DND-41 (cell line): Measurements from ENCODE around the gene MAFG.

Experiments
- ATAC-seq: fragments of 200-7000 bp; cut with Tn5 transposase; 3 replicates; pipeline ENCODE4 v1.9.1; 2021; ENCODE audit warnings: low read depth; ENCODE audit not compliant: insufficient read depth
- DNase-seq: peaks from one replicate; pipeline ENCODE4 v3.0.0-alpha.2; 2020
- H2AFZ ChIP-seq: 2 replicates; pipeline ENCODE4 v1.6.0; 2012; ENCODE audit warnings: low read depth, low read length
- H3K27ac ChIP-seq: 2 replicates; pipeline ENCODE4 v1.5.1; 2012; ENCODE audit warnings: low read length, inconsistent platforms
- H3K27me3 ChIP-seq: fragments of 200-600 bp; sonication (generic); 2 replicates; pipeline ENCODE4 v1.6.0; 2012; ENCODE audit warnings: low read length, mild to moderate bottlenecking, inconsistent platforms; ENCODE audit not compliant: insufficient read depth, poor library complexity
- H3K36me3 ChIP-seq: 2 replicates; pipeline ENCODE4 v1.5.1; 2012; ENCODE audit warnings: low read length, inconsistent platforms; ENCODE audit not compliant: insufficient read depth
- H3K4me1 ChIP-seq: 2 replicates; pipeline ENCODE4 v1.5.1; 2012; ENCODE audit warnings: mild to moderate bottlenecking, low read length; ENCODE audit not compliant: insufficient read depth
- H3K4me2 ChIP-seq: 2 replicates; pipeline ENCODE4 v1.6.0; 2012; ENCODE audit warnings: mild to moderate bottlenecking, moderate library complexity, low read length, inconsistent platforms; ENCODE audit not compliant: insufficient read depth
- H3K4me3 ChIP-seq, 2 experiments: fragments of 200-600 bp in 1 of 2; shearing (Covaris generic) in 1 of 2; 2 replicates each; pipeline ENCODE4 v1.5.1; 2012 to 2016; ENCODE audit warnings: inconsistent platforms in 2 of 2, low read length in 2 of 2, mild to moderate bottlenecking in 2 of 2, low read depth in 1 of 2, moderate library complexity in 1 of 2
- H3K79me2 ChIP-seq: 2 replicates; pipeline ENCODE4 v1.6.0; 2012; ENCODE audit warnings: low read length, inconsistent platforms; ENCODE audit not compliant: insufficient read depth
- H3K9ac ChIP-seq: 2 replicates; pipeline ENCODE4 v1.6.0; 2012; ENCODE audit warnings: low read depth, mild to moderate bottlenecking, inconsistent platforms, low read length, moderate library complexity
- H3K9me3 ChIP-seq: 2 replicates; pipeline ENCODE4 v1.5.1; 2012; ENCODE audit warnings: low read length, moderate library complexity, mild to moderate bottlenecking, inconsistent platforms; ENCODE audit not compliant: insufficient read depth, severe bottlenecking
- H4K20me1 ChIP-seq: 2 replicates; pipeline ENCODE4 v1.6.0; 2012; ENCODE audit warnings: low read length; ENCODE audit not compliant: insufficient read depth
- CTCF ChIP-seq: IDR thresholded peaks from 2 replicates; pipeline ENCODE4 v1.5.1; 2012; ENCODE audit warnings: borderline replicate concordance, low read length, moderate library complexity, mild to moderate bottlenecking; ENCODE audit not compliant: poor library complexity, severe bottlenecking; ENCODE audit errors: extremely low read depth
- EZH2 ChIP-seq: IDR thresholded peaks from 3 replicates; pipeline ENCODE4 v1.6.1; 2012; ENCODE audit warnings: borderline replicate concordance, low read depth, mild to moderate bottlenecking, moderate library complexity, low read length, inconsistent platforms; ENCODE audit not compliant: severe bottlenecking

MAFG gene

DNA sequence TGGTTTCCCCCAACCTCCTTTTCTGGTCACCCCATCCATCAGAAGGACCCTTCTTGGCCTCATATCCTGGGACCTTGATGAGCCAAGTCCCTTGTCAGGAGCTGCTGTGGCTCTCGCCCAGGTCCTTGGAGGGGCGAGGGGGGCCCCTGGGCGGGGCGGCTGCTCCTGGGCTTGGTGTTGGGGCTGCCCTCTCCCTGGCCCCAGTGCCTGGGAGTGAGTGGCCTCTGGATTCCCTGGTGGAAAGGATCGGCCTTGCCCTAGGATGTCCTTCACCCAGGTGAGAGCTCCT is 39.7 kb upstream of the MAFG start:
- H3K9ac ChIP-seq = peak overlapping the region; percentile 55; the same call in 1 of the 2 replicates
- DNase-seq (no peak), ATAC-seq (no peak)
- H3K27me3 ChIP-seq = no peaks in the 10 kb centered on the region
- no peaks in the 10 kb centered on the region for H3K79me2 ChIP-seq
- peaks cover 15% of the 10 kb centered on the region for H3K4me1 ChIP-seq
- H2AFZ ChIP-seq = peak overlapping the region; percentile 77; the same call in 1 of the 2 replicates
- H3K27ac ChIP-seq = no peak overlapping the region
- H3K9me3 ChIP-seq = no peaks in the 10 kb centered on the region
- no peak for TF ChIP-seq EZH2
- no peak for TF ChIP-seq CTCF
- no peaks in the 10 kb centered on the region for H4K20me1 ChIP-seq
- H3K36me3 ChIP-seq = no peaks in the 10 kb centered on the region
- peak overlapping the region; percentile 80 for H3K4me2 ChIP-seq
- peak overlapping the region in 1 of 2 experiments; percentile 51; a peak in 2 of 4 replicates for H3K4me3 ChIP-seq

DNA sequence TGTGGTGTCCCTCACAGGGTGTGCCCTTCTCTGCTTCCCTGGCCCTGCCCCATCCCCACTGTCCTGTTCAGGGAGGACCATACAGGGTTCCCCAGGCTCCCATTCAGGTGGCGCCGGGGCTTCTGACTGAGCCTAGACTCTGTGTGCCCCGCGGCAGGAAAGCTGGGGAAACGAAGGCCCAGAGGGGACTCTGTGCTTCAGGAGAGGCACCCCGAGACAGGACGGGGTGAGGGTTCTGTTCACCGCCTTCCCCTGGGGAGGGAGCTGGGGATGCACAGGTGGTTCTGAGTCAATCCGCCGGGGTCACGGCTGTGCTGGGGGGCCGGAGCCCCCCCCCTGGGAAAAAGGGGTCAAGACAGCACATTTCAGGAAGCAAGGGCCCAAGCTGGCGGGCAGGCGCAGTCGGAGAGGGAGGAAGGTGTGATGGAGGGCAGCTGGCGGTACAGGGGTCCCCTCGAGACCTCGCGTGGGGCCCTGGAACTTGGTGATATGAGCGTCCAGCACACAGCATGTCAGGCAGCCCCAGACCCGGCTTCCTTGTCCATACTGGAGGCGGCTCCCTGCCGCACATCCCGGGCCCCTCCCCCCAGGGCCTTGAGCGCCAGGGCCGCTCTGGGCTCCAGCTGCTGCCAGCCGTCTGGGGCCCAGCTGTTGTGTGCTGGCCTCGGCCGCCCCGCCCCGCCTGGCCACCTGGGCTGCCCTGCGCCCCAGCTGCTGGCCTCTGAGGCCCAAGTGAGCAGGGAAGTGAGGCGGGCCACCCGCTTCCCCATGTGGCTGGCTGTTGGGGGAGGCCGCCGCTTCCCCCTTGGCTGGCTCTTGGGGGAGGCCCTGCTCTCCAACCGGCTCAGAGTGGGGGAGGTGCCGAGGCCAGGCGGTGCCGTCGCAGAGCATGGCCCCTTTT is 39.1 kb upstream of the MAFG start:
- Histone ChIP-seq H4K20me1 (no peaks in the 10 kb centered on the region), H3K27ac (no peak overlapping the region), H3K9ac (no peak overlapping the region), H3K4me3 (no peak overlapping the region), H3K4me1 (peaks cover 15% of the 10 kb centered on the region), H3K79me2 (no peaks in the 10 kb centered on the region), H3K36me3 (no peaks in the 10 kb centered on the region), H3K4me2 (no peak overlapping the region), H3K9me3 (no peaks in the 10 kb centered on the region), H2AFZ (no peak overlapping the region), H3K27me3 (peaks cover 2% of the 10 kb centered on the region)
- DNase-seq (no peak), ATAC-seq (no peak)
- TF ChIP-seq CTCF (no peak), EZH2 (no peak)

DNA sequence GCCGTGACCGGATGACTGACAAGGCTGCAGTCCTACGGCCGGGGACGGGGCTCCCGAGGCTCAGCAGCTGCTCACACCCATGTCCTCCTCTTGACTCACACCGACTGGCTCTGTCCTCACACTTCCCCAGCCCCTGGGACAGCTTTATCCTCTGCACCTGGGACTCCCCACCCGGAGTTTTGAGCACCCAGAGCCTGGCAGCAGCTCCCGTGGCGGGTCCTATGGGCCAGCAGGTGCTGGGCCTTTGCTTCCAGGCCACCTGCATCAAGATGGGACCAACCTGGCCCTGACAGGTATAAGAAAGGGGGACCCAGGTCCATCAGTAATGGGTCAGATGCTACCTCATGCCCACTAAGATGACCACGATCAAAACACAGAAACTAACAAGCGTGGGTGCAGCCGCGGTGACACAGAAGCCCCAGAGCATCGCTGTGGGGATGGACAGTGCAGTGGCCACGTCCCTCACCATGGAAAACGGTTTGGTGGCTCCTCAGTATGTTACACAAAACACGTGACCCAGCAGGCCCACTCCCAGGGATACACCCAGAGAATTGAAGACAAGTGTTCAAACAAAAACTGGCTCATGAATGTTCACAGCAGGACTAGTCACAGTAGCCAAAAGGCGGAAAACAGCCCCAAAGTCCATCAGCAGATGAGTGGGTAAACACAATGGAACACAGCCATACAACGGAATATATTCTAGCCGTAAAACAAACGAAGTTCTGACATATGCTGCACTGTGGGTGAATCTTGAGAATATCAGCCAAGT is 36.7 kb upstream of the MAFG start:
- DNase-seq (no peak), ATAC-seq (no peak)
- Histone ChIP-seq H3K4me3 (no peak overlapping the region), H3K27me3 (peaks cover 10% of the 10 kb centered on the region), H3K9me3 (no peaks in the 10 kb centered on the region), H3K9ac (no peak overlapping the region), H3K36me3 (no peaks in the 10 kb centered on the region), H4K20me1 (no peaks in the 10 kb centered on the region), H3K79me2 (no peaks in the 10 kb centered on the region), H3K4me2 (no peak overlapping the region), H2AFZ (no peak overlapping the region), H3K4me1 (peaks cover 21% of the 10 kb centered on the region), H3K27ac (no peak overlapping the region)
- TF ChIP-seq CTCF (no peak), EZH2 (no peak)
